Activated T-cell treated with anti-CD3 and anti-CD28 coated beads for 1 hour (primary cell): ENCODE results near the gene EFNA5.
"Not testable (repeated sequence)": the region's sequence is repeated elsewhere in the genome, so short reads cannot be mapped to it uniquely, and the experiment has no call there.

ENCODE experiments used
- DNase-seq: peaks from one replicate; pipeline ENCODE4 v3.0.0-alpha.2; 2020; ENCODE audit warnings: low read depth

The EFNA5 gene

GRCh38 chr5:107517185-107518033, 153.3 kb downstream of the EFNA5 start:
- no peak for DNase-seq

- DNase-seq, result no peak
These were observed 154.1 kb downstream of the EFNA5 start for GRCh38 chr5:107516452-107517184.

GRCh38 chr5:107515521-107516080, 155.1 kb downstream of the EFNA5 start:
- no peak for DNase-seq

- DNase-seq, result no peak
These were observed 156.4 kb downstream of the EFNA5 start for GRCh38 chr5:107514305-107514704.

- no peak for DNase-seq
These were observed 157.2 kb downstream of the EFNA5 start for GRCh38 chr5:107513337-107514085.

- DNase-seq, result no peak
These were observed 158.7 kb downstream of the EFNA5 start for GRCh38 chr5:107512029-107512428.

GRCh38 chr5:107510125-107510524, 160.6 kb downstream of the EFNA5 start:
- no peak for DNase-seq

GRCh38 chr5:107508097-107508496, 162.6 kb downstream of the EFNA5 start:
- no peak for DNase-seq

- no peak for DNase-seq
These were observed 164.8 kb downstream of the EFNA5 start for GRCh38 chr5:107505763-107506534.

GRCh38 chr5:107504424-107504823, 166.3 kb downstream of the EFNA5 start:
- DNase-seq, result no peak

GRCh38 chr5:107502676-107503060, 168.1 kb downstream of the EFNA5 start:
- DNase-seq, result no peak

GRCh38 chr5:107501965-107502675, 168.6 kb downstream of the EFNA5 start:
- no peak for DNase-seq

GRCh38 chr5:107500840-107501239, 169.9 kb downstream of the EFNA5 start:
- no peak for DNase-seq

GRCh38 chr5:107500347-107500746, 170.4 kb downstream of the EFNA5 start:
- no peak for DNase-seq

- no peak for DNase-seq
These were observed 171.0 kb downstream of the EFNA5 start for GRCh38 chr5:107499776-107500175.

- no peak for DNase-seq
These were observed 171.5 kb downstream of the EFNA5 start for GRCh38 chr5:107499237-107499636.

GRCh38 chr5:107496466-107496865, 174.3 kb downstream of the EFNA5 start:
- DNase-seq, result no peak

GRCh38 chr5:107494129-107494528, 176.6 kb downstream of the EFNA5 start:
- not testable (repeated sequence) for DNase-seq

GRCh38 chr5:107487056-107487542, 183.6 kb downstream of the EFNA5 start:
- no peak for DNase-seq

- no peak for DNase-seq
These were observed 184.2 kb downstream of the EFNA5 start for GRCh38 chr5:107486489-107486888.

GRCh38 chr5:107485184-107485583, 185.6 kb downstream of the EFNA5 start:
- DNase-seq, result no peak
